Ovary (tissue), 9 donors: ENCODE measurements around the gene TFAM. TPM values are rescaled to one million over a fixed set of nuclear protein-coding genes. Genes with fewer than 3 reads are reported as not detected.

ENCODE experiments used
- DNase-seq, 5 donors: peaks; one replicate each; pipeline ENCODE4 v3.0.0-alpha.2; 2019 to 2020
- H3K27ac ChIP-seq, 2 donors: fragments of 200-600 bp; one replicate each; pipeline versions ENCODE4 v1.5.1 to v1.8.0; 2019 to 2022
- H3K27me3 ChIP-seq: fragments of 200-600 bp; one replicate; pipeline ENCODE4 v1.8.0; 2022
- H3K36me3 ChIP-seq: fragments of 200-600 bp; sonication (generic); one replicate; pipeline ENCODE4 v1.5.1; 2019
- H3K4me1 ChIP-seq: one replicate; pipeline ENCODE4 v1.8.1; 2013; ENCODE audit warnings: mild to moderate bottlenecking, moderate library complexity; ENCODE audit not compliant: insufficient read depth
- H3K4me3 ChIP-seq: fragments of 200-600 bp; sonication (generic); one replicate; pipeline ENCODE4 v1.5.1; 2017
- H3K9me3 ChIP-seq, 2 donors: fragments of 200-600 bp in 1 of 2; sonication (generic) in 1 of 2; one replicate each; pipeline versions ENCODE4 v1.5.1 to v1.8.1; 2013 to 2019; ENCODE audit warnings: mild to moderate bottlenecking in 1 of 2, moderate library complexity in 1 of 2
- CTCF ChIP-seq, 3 donors: fragments of 450-650 bp in 2 of 3; fragments of 200-600 bp in 1 of 3; IDR thresholded peaks; one replicate each; pipeline versions ENCODE4 v1.5.1 to v1.8.0; 2016 to 2022; ENCODE audit warnings: antibody characterized with exemption in 3 of 3, mild to moderate bottlenecking in 1 of 3
- EP300 ChIP-seq: sonication (generic); formaldehyde crosslinking; IDR thresholded peaks from one replicate; pipeline ENCODE4 v1.6.1; 2017; ENCODE audit warnings: antibody characterized with exemption
- POLR2A ChIP-seq: fragments of 450-650 bp; IDR thresholded peaks from one replicate; pipeline ENCODE4 v1.6.1; 2017; ENCODE audit warnings: antibody characterized with exemption, mild to moderate bottlenecking, moderate library complexity
- WGBS, 3 donors: extraction: QIAGEN DNeasy Blood & Tissue Kit in 1 of 3; methylation state at CpG; one replicate each; pipeline versions ENCODE4 v1.1.5 to v1.1.7; 2013 to 2017; 5-methylcytosine and 5-hydroxymethylcytosine counted together
- intact Hi-C, 4 donors: fragments of 100-400 bp; cut with DNase I; formaldehyde crosslinking; loops; one replicate each; pipeline versions ENCODE4 v1.11.0 to v1.15.1; 2022 to 2023
- polyA plus RNA-seq, 2 donors: library from polyadenylated mRNA; stranded (reverse); fragments of 200-250 nt in 1 of 2; fragments of 350-450 nt in 1 of 2; fragmentation: Illumina TruSeq in 1 of 2; extraction: RNeasy Lipid Tissue Mini Kit (QIAGEN cat#74804) in 1 of 2; gene quantifications; one replicate each; pipeline ENCODE4 v1.2.3, GENCODE V29; 2013 to 2014
- total RNA-seq, 7 donors: library from RNA; depleted of rRNA in 2 of 7; stranded (reverse); fragments of >200 nt in 2 of 7; fragmentation: NEBNext Ultra II Directional in 3 of 7; extraction: Animal tissue kit (Norgen Biotek cat#: 25700) in 3 of 7; gene quantifications; one replicate each; pipeline versions ENCODE4 v1.1.0 to v1.2.4, GENCODE V29; 2016 to 2023
- donor health status: DM: no; HTN: no; CAD: no; lungs with moderate emphysema.
- donor health status: DM: no; HTN: no; CAD: no.
- donor health status: Bipolar disorder and iron deficiency.
- donor health status: DM: yes; HTN: yes; CAD: no.
- donor health status: DM: no; HTN: no; CAD: no.
- donor health status: DM: yes; HTN: yes; CAD: no.

Gene TFAM
- total and polyA plus RNA-seq, 9 donors: 12.0 to 46.6 (median 33.4) TPM

- Histone ChIP-seq H3K4me3 (no peak overlapping the region), H3K36me3 (no peaks in the 10 kb centered on the region), H3K27me3 (no peaks in the 10 kb centered on the region), H3K9me3 (no peaks in the 10 kb centered on the region), H3K4me1 (no peaks in the 10 kb centered on the region), H3K27ac (no peak overlapping the region)
- WGBS, 3 donors: 87 to 93% (median 93%) methylated on average over 3 of the region's 3 CpGs
- intact Hi-C loops: no loop called here
- TF ChIP-seq CTCF (IDR thresholded peaks at IDR 0.05) (no peak), EP300 (no peak), POLR2A (no peak)
- no peak for DNase-seq
Observed at GRCh38 chr10:58367069-58367468, 18.1 kb upstream of the TFAM start.

GRCh38 chr10:58371473-58371872 lies 13.7 kb upstream of the TFAM start:
- no peaks in the 10 kb centered on the region for H3K27me3 ChIP-seq
- H3K4me3 ChIP-seq: no peak overlapping the region
- H3K36me3 ChIP-seq: no peaks in the 10 kb centered on the region
- no peak overlapping the region for H3K27ac ChIP-seq
- DNase-seq: no peak
- H3K4me1 ChIP-seq: no peaks in the 10 kb centered on the region
- H3K9me3 ChIP-seq: no peaks in the 10 kb centered on the region
- no peak for TF ChIP-seq POLR2A
- TF ChIP-seq EP300: no peak
- TF ChIP-seq CTCF (IDR thresholded peaks at IDR 0.05): no peak
- intact Hi-C loops: no loop called here

GRCh38 chr10:58372607-58373441 lies 12.4 kb upstream of the TFAM start:
- no peak overlapping the region for H3K27ac ChIP-seq
- H3K36me3 ChIP-seq: no peaks in the 10 kb centered on the region
- H3K27me3 ChIP-seq: no peaks in the 10 kb centered on the region
- no peak for TF ChIP-seq POLR2A
- TF ChIP-seq CTCF (IDR thresholded peaks at IDR 0.05): no peak
- TF ChIP-seq EP300: no peak
- H3K9me3 ChIP-seq: no peaks in the 10 kb centered on the region
- no peak for DNase-seq
- H3K4me1 ChIP-seq: no peaks in the 10 kb centered on the region
- 55 to 69% (median 64%) methylated on average over 4 of the region's 4 CpGs for WGBS, 3 donors
- intact Hi-C loops: no loop called here
- no peak overlapping the region for H3K4me3 ChIP-seq

GRCh38 chr10:58373442-58373827 lies 11.8 kb upstream of the TFAM start:
- H3K27ac ChIP-seq: no peak overlapping the region
- intact Hi-C loops: no loop called here
- no peak for TF ChIP-seq EP300
- TF ChIP-seq POLR2A: no peak
- no peak for TF ChIP-seq CTCF (IDR thresholded peaks at IDR 0.05)
- H3K4me3 ChIP-seq: no peak overlapping the region
- no peaks in the 10 kb centered on the region for H3K9me3 ChIP-seq
- 80 to 90% (median 85%) methylated on average over 3 of the region's 3 CpGs for WGBS, 3 donors
- H3K4me1 ChIP-seq: no peaks in the 10 kb centered on the region
- no peak for DNase-seq
- H3K36me3 ChIP-seq: no peaks in the 10 kb centered on the region
- no peaks in the 10 kb centered on the region for H3K27me3 ChIP-seq
